ENCODE results near the gene DRAXIN.

DRAXIN gene

DNA sequence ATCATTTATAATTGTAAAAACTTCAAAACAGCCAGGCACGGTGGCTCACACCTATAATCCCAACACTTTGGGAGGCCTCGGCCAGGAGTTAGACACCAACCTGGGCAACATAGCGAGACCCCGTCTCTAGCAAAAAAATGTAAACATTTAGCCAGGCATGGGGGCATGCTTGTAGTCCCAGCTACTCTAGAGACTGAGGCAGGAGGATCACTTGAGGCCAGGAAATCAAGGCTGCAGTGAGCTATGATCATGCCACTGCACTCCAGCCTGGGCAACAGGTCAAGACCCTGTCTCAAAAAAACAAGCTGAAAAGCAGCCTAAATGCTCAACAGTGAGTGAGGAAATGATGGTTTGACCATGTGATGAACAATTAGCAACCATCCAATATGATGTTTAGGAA is 77.8 kb downstream of the DRAXIN start:
- TF ChIP-seq, protein P1, sequence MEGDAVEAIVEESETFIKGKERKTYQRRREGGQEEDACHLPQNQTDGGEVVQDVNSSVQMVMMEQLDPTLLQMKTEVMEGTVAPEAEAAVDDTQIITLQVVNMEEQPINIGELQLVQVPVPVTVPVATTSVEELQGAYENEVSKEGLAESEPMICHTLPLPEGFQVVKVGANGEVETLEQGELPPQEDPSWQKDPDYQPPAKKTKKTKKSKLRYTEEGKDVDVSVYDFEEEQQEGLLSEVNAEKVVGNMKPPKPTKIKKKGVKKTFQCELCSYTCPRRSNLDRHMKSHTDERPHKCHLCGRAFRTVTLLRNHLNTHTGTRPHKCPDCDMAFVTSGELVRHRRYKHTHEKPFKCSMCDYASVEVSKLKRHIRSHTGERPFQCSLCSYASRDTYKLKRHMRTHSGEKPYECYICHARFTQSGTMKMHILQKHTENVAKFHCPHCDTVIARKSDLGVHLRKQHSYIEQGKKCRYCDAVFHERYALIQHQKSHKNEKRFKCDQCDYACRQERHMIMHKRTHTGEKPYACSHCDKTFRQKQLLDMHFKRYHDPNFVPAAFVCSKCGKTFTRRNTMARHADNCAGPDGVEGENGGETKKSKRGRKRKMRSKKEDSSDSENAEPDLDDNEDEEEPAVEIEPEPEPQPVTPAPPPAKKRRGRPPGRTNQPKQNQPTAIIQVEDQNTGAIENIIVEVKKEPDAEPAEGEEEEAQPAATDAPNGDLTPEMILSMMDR (IDR thresholded peaks at IDR 0.05; ENCODE audit: insufficient read depth, missing control alignments): no peak
- FAIRE-seq (no peak), DNase-seq (ENCODE audit: insufficient read length, low spot score) (no peak)

DNA sequence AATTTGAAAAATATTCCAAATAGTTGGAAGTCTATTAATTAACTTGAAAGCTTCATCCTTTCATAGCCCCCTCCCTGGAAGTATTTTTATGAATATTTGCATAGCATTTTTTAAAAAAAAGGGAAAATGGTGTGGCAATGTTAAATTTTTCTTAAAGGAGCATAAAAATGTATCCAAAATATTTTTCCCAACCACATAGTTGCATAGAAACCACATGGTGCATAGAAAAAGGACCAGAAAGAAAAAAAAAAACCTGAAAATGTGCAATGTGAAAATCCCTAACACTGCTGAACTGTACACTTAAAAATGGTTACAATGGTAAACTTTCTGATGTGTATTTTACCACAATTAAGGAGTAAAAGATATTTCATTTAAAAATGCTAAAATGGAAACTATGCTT is 78.5 kb downstream of the DRAXIN start:
- no peak for FAIRE-seq
- TF ChIP-seq, protein P1 (IDR thresholded peaks at IDR 0.05; ENCODE audit: insufficient read depth, missing control alignments): no peak
- no peak for DNase-seq (ENCODE audit: insufficient read length, low spot score)

GRCh38 chr1:11771481-11772043 is 80.1 kb downstream of the DRAXIN start:
- FAIRE-seq: no peak
- no peak for DNase-seq (ENCODE audit: insufficient read length, low spot score)

GRCh38 chr1:11772458-11772857 is 80.9 kb downstream of the DRAXIN start:
- DNase-seq (ENCODE audit: insufficient read length, low spot score): no peak
- TF ChIP-seq, protein P1 (IDR thresholded peaks at IDR 0.05; ENCODE audit: insufficient read depth, missing control alignments): no peak
- no peak for FAIRE-seq

More at GRCh38 chr1:11771481-11772043, 80.1 kb downstream of the DRAXIN start:
- TF ChIP-seq, protein P1 (IDR thresholded peaks at IDR 0.05; ENCODE audit: insufficient read depth, missing control alignments): no peak

DNA sequence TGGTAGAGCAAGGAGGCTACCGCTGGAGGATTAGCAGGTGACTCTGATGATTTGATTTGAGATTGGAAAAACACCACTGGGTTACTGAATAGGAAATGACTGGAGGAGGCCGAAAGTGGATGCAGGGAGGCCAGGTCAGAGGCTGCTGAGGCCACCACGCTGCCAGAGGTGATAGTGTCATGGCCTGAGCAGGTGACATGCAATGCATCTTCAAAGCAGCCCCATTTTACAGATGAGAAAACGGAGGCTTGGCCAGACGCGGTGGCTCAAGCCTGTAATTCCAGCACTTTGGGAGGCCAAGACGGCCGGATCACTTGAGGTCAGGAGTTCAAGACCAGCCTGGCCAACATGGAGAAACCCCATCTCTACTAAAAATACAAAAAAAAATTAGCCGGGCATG is 83.2 kb downstream of the DRAXIN start:
- FAIRE-seq (no peak), DNase-seq (ENCODE audit: insufficient read length, low spot score) (no peak)
- TF ChIP-seq, protein P1 (IDR thresholded peaks at IDR 0.05; ENCODE audit: insufficient read depth, missing control alignments): no peak

All from D721Med (cell line).